ENCODE measurements around the gene SNX4. TPM values are rescaled to one million over a fixed set of nuclear protein-coding genes. Genes with fewer than 3 reads are reported as not detected.
"Not testable (repeated sequence)": the region's sequence is repeated elsewhere in the genome, so short reads cannot be mapped to it uniquely, and the experiment has no call there.

Gene SNX4
- total RNA-seq, 1 donor, result 34.0 TPM

- Histone ChIP-seq H3K4me3 (ENCODE audit: low read length) (no peak overlapping the region), H3K4me1 (ENCODE audit: insufficient read depth, low read length) (no peaks in the 10 kb centered on the region), H3K27me3 (ENCODE audit: insufficient read depth, low read length) (no peaks in the 10 kb centered on the region), H3K9me3 (ENCODE audit: low read depth, low read length) (no peaks in the 10 kb centered on the region)
Measured at GRCh38 chr3:125436921-125437320, 83.1 kb downstream of the SNX4 start.

- Histone ChIP-seq H3K4me1 (ENCODE audit: insufficient read depth, low read length) (no peaks in the 10 kb centered on the region), H3K9me3 (ENCODE audit: low read depth, low read length) (no peaks in the 10 kb centered on the region), H3K27me3 (ENCODE audit: insufficient read depth, low read length) (no peaks in the 10 kb centered on the region), H3K4me3 (ENCODE audit: low read length) (no peak overlapping the region)
Measured at GRCh38 chr3:125435231-125435630, 84.8 kb downstream of the SNX4 start.

- Histone ChIP-seq H3K4me3 (ENCODE audit: low read length) (no peak overlapping the region), H3K9me3 (ENCODE audit: low read depth, low read length) (no peaks in the 10 kb centered on the region), H3K27me3 (ENCODE audit: insufficient read depth, low read length) (no peaks in the 10 kb centered on the region), H3K4me1 (ENCODE audit: insufficient read depth, low read length) (no peaks in the 10 kb centered on the region)
Measured at GRCh38 chr3:125434582-125435011, 85.4 kb downstream of the SNX4 start.

- no peaks in the 10 kb centered on the region for H3K9me3 ChIP-seq (ENCODE audit: low read depth, low read length)
- H3K4me3 ChIP-seq (ENCODE audit: low read length), result no peak overlapping the region
- H3K4me1 ChIP-seq (ENCODE audit: insufficient read depth, low read length), result no peaks in the 10 kb centered on the region
- H3K27me3 ChIP-seq (ENCODE audit: insufficient read depth, low read length), result no peaks in the 10 kb centered on the region
Measured at GRCh38 chr3:125433611-125434041, 86.4 kb downstream of the SNX4 start.

DNA sequence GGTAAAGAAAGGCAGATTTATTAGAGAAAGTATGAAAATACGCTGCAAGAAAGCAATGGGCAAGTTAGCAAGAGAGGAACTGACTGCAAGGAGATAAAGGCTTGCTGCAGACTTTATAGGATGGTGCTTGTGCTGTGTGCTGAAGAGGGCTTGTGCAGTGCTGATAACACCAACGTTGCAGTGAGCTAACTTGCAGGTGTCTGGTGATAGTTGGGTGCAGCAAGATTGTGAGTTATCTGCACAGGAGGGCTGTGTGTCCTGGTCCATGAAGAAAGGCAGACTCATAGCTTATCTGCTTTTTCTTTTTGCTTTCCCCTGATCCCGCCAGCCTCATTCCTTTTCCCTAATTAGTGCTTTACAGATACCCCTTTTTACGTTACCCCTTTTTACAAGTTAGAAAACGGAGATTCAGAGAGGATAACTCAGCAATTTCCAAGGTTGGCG, 86.9 kb downstream of the SNX4 start:
- no peaks in the 10 kb centered on the region for H3K4me1 ChIP-seq (ENCODE audit: insufficient read depth, low read length)
- no peaks in the 10 kb centered on the region for H3K9me3 ChIP-seq (ENCODE audit: low read depth, low read length)
- no peak overlapping the region for H3K4me3 ChIP-seq (ENCODE audit: low read length)
- no peaks in the 10 kb centered on the region for H3K27me3 ChIP-seq (ENCODE audit: insufficient read depth, low read length)

DNA sequence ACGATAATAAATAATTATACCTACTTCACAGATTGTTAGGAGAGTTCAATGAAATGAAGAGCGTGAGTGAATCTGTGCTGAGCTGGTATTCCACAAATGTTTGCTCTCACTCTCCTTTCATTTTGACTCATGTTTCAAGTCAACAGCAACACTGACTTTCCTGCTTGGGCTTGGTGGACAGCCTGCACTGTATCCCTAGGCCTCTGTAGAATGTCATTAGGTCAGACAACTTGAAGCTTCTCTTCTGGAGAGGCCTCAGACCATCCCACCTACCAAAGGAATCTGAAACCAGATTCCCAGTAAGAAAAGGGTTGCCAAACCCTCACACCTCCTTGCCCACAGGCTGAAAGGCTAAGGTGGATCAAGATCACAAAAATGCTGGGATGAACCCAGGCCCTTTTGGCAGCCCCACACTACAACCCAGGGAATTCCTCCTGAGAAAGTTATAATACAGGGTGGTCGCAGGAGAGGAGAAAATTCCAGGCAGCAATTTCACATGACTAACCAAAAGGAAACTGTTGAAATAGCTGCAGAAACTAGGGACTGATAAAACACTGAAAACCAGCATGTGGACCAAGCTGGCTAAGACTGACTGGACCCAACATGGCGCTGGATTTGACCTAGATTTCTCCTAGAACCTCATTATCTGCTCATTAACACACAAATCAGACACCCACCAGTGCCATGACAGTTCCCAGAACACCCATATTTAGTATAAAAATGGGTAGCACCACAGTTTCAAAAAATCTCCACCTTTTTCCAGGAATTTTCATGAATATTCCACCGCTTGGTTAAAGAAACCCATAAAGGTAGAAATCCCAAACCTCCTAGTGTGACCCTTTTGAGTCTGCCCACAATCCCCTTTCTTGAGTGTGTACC, 87.9 kb downstream of the SNX4 start:
- Histone ChIP-seq H3K4me3 (ENCODE audit: low read length) (no peak overlapping the region), H3K4me1 (ENCODE audit: insufficient read depth, low read length) (no peaks in the 10 kb centered on the region), H3K9me3 (ENCODE audit: low read depth, low read length) (no peaks in the 10 kb centered on the region), H3K27me3 (ENCODE audit: insufficient read depth, low read length) (no peaks in the 10 kb centered on the region)

DNA sequence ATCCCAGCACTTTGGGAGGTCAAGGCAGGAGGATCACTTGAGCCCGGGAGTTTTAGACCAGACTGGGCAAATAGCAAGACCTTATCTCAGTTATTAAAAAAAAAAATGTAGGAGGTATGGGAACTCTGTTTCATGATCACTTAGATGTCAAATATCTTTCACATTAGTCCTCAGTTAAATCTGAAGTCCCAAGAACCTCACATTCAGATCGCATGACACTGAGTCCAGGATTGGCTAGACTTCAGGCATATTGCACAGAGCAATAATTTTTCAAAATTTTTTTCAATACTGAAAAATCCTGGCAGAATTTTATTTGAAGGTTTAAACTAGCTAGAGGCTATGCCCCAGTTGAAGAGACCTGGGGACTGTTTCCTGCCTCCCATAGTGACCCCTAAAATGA, 88.6 kb downstream of the SNX4 start:
- Histone ChIP-seq H3K4me1 (ENCODE audit: insufficient read depth, low read length) (no peaks in the 10 kb centered on the region), H3K27me3 (ENCODE audit: insufficient read depth, low read length) (no peaks in the 10 kb centered on the region), H3K9me3 (ENCODE audit: low read depth, low read length) (no peaks in the 10 kb centered on the region), H3K4me3 (ENCODE audit: low read length) (no peak overlapping the region)

DNA sequence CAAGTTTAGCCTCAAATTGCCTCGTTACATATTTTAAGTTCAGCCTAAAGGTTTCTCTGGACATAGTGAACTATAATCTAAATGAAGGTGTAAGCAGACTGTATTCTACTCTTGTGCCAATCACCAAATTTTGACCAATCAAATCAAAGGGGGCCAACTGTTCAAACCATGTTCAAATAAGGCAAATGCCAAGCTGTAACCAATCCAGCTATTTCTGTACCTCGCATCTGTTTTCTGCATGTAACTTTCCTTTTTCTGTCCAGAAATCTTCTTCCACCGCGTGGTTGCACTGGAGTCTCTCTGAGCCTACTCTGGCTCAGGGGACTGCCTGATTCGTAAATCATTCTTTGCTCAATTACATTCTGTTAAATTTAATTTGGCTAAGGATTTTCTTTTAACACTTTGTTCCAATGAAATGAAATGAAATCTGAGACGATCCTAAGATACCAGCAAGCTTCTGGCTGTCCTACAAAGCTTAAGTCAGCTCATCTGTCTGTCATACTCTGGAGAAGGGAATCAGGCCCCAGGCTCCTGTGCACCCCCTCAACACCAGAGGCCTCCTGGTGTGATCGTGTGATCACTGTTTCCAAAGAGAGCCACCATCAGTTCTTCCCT, 91.7 kb downstream of the SNX4 start:
- H3K4me3 ChIP-seq (ENCODE audit: low read length), result no peak overlapping the region
- H3K9me3 ChIP-seq (ENCODE audit: low read depth, low read length), result no peaks in the 10 kb centered on the region
- H3K4me1 ChIP-seq (ENCODE audit: insufficient read depth, low read length), result no peaks in the 10 kb centered on the region
- no peaks in the 10 kb centered on the region for H3K27me3 ChIP-seq (ENCODE audit: insufficient read depth, low read length)

DNA sequence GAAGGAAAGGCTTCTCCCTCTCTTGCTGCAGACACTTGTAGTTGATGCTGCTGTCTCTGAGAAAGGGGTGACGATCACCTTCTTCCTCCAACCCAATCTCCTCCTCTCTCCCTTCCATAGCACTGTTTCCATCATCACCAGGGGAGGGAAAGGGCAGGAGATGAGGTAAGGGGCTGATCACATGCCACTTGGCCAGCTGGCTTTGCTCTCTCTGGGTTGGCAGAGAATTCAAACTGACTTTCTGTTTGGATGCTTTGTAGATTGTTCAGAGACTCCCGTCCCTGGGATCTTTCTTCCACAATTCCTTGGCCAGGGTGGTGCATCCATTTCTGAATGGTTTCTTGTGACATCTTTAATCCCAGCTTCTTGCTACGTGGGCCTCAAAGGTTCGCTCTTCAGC, 101.7 kb downstream of the SNX4 start:
- H3K4me3 ChIP-seq (ENCODE audit: low read length), result no peak overlapping the region
- no peaks in the 10 kb centered on the region for H3K4me1 ChIP-seq (ENCODE audit: insufficient read depth, low read length)
- H3K9me3 ChIP-seq (ENCODE audit: low read depth, low read length), result no peaks in the 10 kb centered on the region
- no peaks in the 10 kb centered on the region for H3K27me3 ChIP-seq (ENCODE audit: insufficient read depth, low read length)

DNA sequence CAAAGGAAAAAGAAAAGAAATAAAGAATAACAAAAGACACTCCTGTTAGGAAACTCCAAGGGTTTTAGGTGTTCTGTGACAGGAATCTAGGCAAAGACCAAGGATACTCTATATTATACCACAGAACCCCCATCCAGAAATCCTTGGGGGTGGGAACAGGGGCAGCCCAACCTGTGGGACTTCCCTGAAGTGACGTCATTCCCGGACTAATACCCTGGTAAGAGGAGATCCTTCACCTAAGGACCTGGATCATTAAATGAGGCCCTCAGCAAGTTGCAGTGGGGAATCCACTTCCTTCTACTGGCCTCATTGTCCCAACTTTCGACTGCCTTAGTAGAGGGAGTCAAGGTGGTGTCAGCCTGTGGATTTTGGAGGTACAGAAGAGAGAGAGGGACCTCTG, 103.8 kb downstream of the SNX4 start:
- Histone ChIP-seq H3K27me3 (ENCODE audit: insufficient read depth, low read length) (no peaks in the 10 kb centered on the region), H3K4me3 (ENCODE audit: low read length) (no peak overlapping the region), H3K9me3 (ENCODE audit: low read depth, low read length) (no peaks in the 10 kb centered on the region), H3K4me1 (ENCODE audit: insufficient read depth, low read length) (no peaks in the 10 kb centered on the region)

DNA sequence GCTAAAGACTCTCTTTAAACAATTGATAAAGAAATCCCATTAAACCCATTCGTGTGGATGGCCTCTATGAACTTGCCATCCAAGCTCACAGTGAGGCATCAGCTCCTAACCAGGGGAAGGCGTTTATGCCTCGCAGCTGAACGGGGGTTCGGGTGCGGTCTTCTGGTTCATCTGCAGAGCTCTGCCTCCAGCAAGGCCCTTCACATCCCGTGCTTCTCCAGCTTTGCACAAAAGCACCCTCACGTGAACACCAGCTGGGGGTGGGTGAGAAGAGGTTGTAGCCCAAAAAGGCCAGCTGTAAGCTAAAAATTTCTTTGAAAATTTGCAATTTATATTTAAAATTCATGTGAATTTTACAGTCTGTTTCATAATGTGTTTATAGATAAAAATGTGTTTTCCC, 105.3 kb downstream of the SNX4 start:
- no peaks in the 10 kb centered on the region for H3K4me1 ChIP-seq (ENCODE audit: insufficient read depth, low read length)
- H3K9me3 ChIP-seq (ENCODE audit: low read depth, low read length), result no peaks in the 10 kb centered on the region
- H3K4me3 ChIP-seq (ENCODE audit: low read length), result no peak overlapping the region
- no peaks in the 10 kb centered on the region for H3K27me3 ChIP-seq (ENCODE audit: insufficient read depth, low read length)

DNA sequence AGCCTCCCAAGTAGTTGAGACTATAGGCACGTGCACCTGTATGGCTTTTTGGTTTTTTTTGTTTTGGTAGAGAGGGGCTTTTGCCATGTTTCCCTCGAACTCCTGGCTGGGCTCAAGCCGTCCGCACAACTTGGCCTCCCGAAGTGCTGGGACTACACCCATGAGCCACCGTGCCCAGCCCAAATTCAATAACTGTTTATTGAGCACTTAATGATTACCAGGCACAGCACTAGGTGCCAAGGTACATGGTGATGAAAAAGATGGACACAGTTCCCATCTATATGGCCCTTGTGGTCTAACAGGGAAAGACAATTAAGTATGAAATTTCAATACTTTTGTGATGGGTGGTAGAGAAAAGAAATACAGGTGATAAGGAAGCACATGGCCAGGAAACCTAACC, 109.1 kb downstream of the SNX4 start:
- no peak overlapping the region for H3K4me3 ChIP-seq (ENCODE audit: low read length)
- no peaks in the 10 kb centered on the region for H3K9me3 ChIP-seq (ENCODE audit: low read depth, low read length)
- H3K4me1 ChIP-seq (ENCODE audit: insufficient read depth, low read length), result no peaks in the 10 kb centered on the region

GRCh38 chr3:125406070-125406469, 113.9 kb downstream of the SNX4 start:
- no peak overlapping the region for H3K4me3 ChIP-seq (ENCODE audit: low read length)
- no peaks in the 10 kb centered on the region for H3K27me3 ChIP-seq (ENCODE audit: insufficient read depth, low read length)
- H3K9me3 ChIP-seq (ENCODE audit: low read depth, low read length), result no peaks in the 10 kb centered on the region
- H3K4me1 ChIP-seq (ENCODE audit: insufficient read depth, low read length), result no peaks in the 10 kb centered on the region

More for the DNA sequence above, 109.1 kb downstream of the SNX4 start:
- H3K27me3 ChIP-seq (ENCODE audit: insufficient read depth, low read length), result no peaks in the 10 kb centered on the region

DNA sequence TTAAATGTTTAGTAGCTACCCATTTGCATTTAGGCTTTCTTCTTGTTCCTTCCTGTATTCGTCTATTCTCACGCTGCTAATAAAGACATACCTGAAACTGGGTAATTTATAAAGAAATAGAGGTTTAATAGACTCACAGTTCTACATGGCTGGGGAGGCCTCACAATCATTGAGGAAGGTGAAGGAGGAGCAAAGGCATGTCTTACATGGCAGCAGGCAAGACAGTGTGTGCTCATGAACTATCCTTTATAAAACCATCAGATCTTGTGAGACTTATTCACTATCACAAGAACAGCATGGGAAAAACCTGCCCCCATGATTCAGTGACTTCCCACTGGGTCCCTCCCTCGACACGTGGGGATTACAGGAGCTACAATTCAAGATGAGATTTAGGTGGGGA, 114.5 kb downstream of the SNX4 start:
- not testable (repeated sequence) for H3K4me1 ChIP-seq (ENCODE audit: insufficient read depth, low read length); H3K4me3 ChIP-seq (ENCODE audit: low read length); H3K27me3 ChIP-seq (ENCODE audit: insufficient read depth, low read length); H3K9me3 ChIP-seq (ENCODE audit: low read depth, low read length)

- H3K4me1 ChIP-seq (ENCODE audit: insufficient read depth, low read length), result no peaks in the 10 kb centered on the region
- H3K4me3 ChIP-seq (ENCODE audit: low read length), result no peak overlapping the region
- H3K9me3 ChIP-seq (ENCODE audit: low read depth, low read length), result no peaks in the 10 kb centered on the region
- H3K27me3 ChIP-seq (ENCODE audit: insufficient read depth, low read length), result no peaks in the 10 kb centered on the region
Measured at GRCh38 chr3:125403789-125404188, 116.2 kb downstream of the SNX4 start.

DNA sequence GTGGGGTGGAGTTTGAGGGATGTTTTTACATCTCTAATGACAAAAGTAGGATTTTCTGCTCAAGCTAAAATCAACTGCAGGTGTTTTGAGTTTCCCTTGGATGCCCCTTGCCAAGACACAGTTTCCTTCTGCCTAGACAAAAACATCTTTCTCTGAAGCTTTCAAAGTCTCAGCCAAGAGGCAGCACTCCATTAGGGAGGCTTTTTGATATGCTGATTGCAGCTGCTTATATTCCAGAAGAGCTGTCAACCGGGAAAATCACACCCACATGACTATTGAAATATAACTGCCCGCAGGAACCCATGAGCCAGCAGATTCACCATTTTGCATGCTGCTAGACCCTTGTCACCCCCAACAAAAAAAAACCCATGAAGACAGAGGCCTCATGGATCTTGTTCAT, 117.4 kb downstream of the SNX4 start:
- Histone ChIP-seq H3K9me3 (ENCODE audit: low read depth, low read length) (no peaks in the 10 kb centered on the region), H3K27me3 (ENCODE audit: insufficient read depth, low read length) (no peaks in the 10 kb centered on the region), H3K4me3 (ENCODE audit: low read length) (no peak overlapping the region), H3K4me1 (ENCODE audit: insufficient read depth, low read length) (no peaks in the 10 kb centered on the region)

Data from mononuclear cell (primary cell).